Kasumi-1 (cell line): ENCODE data around the gene IGFBP2.

Source experiments
- DNase-seq, 2 experiments: peaks; one replicate each; lab custom pipeline; 2025; lab: John Stamatoyannopoulos, UW

The IGFBP2 gene

GRCh38 chr2:216702756-216703155 lies 69.5 kb downstream of the IGFBP2 start:
- DNase-seq: no peak

- DNase-seq: no peak
These were observed 77.5 kb downstream of the IGFBP2 start for GRCh38 chr2:216710551-216711301.

- DNase-seq: no peak
These were observed 78.1 kb downstream of the IGFBP2 start for GRCh38 chr2:216711348-216711747.

- DNase-seq: no peak
These were observed 80.6 kb downstream of the IGFBP2 start for GRCh38 chr2:216713691-216714336.
